GM18867 (cell line): Measurements from ENCODE around the gene ANKRD34A.

Experiments used
- ATAC-seq: cut with Tn5 transposase; IDR thresholded peaks from one replicate; pipeline ENCODE4 v1.9.1; 2021; ENCODE audit warnings: mild to moderate bottlenecking, moderate library complexity; ENCODE audit not compliant: unreplicated experiment

ANKRD34A gene

DNA sequence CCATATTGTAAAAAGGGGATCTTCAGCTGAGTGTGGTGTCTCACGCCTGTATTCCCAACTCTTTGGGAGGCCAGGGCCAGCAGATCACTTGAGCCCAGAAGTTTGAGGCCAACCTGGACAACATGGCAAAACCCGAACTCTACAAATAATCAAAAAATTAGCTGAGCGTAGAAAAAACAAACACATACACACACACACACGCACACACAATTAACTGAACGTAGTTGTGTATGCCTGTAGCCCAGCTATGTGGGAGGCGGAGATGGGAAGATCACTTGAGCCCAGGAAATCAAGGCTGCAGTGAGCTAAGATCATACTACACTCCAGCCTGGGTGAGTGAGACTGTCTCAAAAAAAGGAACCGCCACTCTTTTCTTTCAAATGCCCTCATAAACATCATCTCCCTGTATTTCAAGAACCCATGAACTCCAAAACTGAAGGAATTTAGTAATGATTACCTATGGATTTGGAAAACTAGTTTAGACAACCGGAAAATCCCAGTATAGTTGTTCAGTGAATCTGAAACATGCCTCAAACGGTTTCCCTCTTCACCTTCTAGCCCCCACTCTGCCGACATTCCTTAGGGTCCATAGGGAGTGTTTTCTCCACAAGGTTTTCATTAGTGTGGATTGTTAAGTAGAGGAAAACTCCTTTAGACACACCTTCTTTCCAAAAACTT is 27.5 kb upstream of the ANKRD34A start:
- ATAC-seq, result no peak

DNA sequence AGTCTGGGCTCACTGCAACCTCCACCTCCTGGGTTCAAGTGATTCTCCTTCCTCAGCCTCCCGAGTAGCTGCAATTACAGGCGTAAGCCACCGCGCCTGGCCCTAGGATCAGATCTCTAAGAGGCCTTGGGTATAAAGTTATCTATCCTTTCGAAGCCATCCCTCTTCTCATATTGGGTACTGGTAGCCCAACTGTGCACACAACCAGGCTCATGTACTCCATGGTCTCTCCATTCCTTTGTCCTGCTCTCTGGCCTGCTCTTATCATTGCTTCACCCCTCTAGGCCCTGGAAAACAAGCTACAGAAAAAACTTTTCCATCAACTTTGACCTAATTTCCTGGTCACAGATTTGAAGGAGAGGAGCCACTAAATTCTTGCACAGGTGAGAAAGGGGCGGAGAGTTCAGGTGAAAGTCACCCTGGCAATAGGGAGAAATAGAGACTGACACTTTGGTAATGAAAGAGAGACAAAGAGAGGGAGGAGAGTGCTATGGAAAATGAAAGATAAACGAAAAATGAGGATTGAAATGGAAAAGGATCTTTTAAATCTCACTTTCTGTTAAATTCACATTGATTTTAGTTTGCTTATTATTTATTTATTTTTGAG is 26.0 kb upstream of the ANKRD34A start:
- no peak for ATAC-seq

DNA sequence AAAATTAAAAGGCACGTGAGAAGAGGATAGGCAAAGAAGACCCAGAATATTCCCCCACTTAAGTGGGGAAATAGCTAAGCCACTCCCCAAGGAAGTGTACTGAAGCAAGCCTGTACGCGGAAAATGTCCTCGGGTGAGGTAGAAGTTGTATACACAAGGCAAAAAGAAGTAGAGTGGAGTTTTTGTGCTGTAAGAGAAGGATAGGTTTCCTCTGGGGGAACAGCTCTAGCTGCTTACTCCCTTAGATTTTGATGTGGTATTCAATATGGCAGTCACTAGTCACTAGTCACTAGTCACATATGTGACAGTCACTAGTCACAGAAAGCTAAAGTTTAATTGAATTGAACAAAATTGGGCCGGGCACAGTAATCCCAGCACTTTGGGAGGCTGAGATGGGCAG is 24.4 kb upstream of the ANKRD34A start:
- ATAC-seq, result no peak

- ATAC-seq, result no peak
These were observed 23.6 kb upstream of the ANKRD34A start for GRCh38 chr1:145987926-145988325.

GRCh38 chr1:145986551-145986950 is 22.2 kb upstream of the ANKRD34A start:
- no peak for ATAC-seq

DNA sequence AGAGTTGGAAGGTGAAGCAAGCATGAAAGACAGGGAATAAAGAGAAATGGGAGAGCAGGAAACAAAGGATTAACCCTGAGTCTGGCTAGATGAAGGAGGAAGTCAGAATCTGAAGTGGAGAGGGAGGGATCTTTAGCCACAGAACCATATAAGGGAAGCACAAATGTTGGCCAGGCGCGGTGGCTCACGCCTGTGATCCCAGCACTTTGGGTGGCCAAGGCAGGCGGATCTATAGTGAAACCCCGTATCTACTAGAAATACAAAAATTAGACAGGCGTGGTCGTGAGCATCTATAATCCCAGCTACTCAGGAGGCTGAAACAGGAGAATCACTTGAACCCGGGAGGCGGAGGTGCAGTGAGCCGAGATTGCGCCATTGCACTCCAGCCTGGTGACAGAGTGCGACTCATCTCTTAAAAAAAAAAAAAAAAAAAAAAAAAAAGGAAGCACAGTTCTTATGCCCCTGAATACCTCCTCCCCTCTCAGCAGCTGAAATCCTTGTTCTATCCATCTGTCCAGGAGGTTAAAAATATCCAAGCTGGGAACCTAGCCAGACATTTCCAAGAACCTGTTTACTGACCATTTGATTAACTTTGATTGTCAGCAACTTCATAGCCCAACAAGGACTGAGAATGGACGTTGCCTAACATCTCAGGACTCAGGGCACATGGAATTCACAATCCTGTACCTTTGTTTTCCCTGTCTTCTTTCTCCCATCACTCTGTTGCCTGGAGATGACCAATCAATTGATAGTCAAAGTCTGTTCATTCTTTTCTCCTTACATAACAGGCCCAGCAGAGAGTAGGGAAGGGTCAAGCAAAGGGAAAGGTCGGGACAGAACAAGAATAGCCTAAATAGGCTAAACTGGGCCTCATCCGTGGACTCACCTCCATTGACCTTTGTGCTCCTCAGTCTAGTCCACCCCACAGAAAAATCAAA is 21.4 kb upstream of the ANKRD34A start:
- no peak for ATAC-seq

DNA sequence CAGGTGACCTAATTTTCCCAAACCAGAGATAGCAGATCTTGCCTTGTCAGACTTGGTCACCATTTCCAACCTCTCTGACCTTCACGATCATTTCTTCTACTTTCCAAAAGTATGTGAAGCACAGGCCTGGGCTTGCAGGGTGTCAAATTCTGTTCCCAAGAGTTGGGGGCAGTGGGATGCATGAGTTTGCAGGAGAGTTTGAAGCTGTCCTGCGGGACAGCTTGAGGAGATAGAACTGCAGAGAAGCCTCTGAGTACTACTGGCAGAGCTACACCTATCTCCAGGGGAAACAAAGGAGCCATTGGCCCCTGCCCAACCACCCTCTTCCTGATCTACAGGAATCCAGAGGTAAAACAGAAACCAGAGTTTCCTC is 20.7 kb upstream of the ANKRD34A start:
- no peak for ATAC-seq

- ATAC-seq, result no peak
These were observed 19.8 kb upstream of the ANKRD34A start for GRCh38 chr1:145983960-145984830.

GRCh38 chr1:145983206-145983675 is 18.9 kb upstream of the ANKRD34A start:
- no peak for ATAC-seq

DNA sequence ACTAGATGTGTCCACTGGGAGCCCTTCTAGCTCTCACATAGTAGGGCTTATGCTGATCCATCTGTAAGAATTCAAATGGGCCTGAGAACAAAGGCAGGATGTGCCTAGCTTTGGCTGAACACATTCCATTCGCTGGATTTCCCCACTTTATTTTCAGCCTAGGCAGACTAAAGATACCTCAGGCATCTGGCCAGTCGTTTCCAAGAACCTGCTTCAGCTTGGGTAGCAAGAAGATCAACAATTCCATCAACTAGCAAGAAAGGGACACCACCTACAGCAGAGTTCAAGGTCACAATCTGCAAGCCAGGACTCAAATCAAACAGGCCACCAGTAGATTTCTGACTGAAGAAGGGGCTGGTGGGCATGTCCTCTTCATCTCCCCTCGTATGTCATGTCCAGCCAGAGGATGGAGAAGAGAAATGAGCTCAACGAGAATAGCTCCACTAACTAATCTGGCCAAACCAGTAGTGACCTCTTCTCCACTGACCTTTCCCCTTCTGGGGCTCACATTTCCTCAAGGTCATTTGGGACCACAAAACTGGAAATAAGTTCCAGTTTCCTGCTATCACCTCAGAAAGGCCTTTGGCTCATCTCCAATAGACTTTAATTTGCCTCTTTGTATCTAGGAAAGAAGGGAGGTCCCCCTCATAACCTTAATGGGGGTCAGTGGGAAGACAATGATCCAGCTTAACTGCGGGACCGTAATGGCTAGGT is 17.8 kb upstream of the ANKRD34A start:
- ATAC-seq, result no peak

GRCh38 chr1:145980457-145980994 is 16.2 kb upstream of the ANKRD34A start:
- ATAC-seq, result no peak

DNA sequence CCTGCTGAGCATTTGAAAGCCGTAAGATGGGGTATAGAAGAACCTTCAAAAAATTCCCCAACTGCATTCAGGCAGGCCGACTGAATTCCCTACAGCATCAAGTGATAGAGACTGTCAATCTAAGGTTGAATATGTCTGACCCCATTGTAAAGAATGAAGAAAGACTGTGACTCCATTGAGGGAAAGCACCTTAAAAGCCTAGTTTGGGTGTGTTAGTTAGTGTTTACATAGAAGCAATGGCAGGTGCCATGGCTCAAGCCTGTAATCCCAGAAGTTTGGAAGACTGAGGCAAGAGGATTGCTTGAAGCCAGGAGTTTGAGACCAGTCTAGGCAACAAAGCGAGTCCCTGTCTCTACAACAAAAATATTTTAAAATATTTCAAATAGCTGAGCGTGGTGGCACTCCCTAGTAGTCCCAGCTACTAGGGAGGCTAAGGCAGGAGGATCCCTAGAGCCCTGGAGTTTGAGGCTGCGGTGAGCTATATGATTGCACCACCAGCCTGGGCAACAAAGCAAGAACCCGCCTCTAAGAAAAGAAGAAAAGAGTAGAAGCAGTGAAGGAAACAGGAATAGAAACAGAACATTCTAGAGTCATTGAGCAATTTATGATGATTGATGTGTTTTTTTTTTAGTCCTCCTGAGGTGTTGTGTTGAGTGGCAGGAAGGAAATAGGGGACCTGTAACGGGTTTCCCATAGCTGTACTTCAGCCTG is 15.5 kb upstream of the ANKRD34A start:
- peak; percentile 30 for ATAC-seq

- ATAC-seq, result peak; percentile 87
These were observed 14.7 kb upstream of the ANKRD34A start for GRCh38 chr1:145978854-145979745.

GRCh38 chr1:145978471-145978853 is 14.1 kb upstream of the ANKRD34A start:
- no peak for ATAC-seq

DNA sequence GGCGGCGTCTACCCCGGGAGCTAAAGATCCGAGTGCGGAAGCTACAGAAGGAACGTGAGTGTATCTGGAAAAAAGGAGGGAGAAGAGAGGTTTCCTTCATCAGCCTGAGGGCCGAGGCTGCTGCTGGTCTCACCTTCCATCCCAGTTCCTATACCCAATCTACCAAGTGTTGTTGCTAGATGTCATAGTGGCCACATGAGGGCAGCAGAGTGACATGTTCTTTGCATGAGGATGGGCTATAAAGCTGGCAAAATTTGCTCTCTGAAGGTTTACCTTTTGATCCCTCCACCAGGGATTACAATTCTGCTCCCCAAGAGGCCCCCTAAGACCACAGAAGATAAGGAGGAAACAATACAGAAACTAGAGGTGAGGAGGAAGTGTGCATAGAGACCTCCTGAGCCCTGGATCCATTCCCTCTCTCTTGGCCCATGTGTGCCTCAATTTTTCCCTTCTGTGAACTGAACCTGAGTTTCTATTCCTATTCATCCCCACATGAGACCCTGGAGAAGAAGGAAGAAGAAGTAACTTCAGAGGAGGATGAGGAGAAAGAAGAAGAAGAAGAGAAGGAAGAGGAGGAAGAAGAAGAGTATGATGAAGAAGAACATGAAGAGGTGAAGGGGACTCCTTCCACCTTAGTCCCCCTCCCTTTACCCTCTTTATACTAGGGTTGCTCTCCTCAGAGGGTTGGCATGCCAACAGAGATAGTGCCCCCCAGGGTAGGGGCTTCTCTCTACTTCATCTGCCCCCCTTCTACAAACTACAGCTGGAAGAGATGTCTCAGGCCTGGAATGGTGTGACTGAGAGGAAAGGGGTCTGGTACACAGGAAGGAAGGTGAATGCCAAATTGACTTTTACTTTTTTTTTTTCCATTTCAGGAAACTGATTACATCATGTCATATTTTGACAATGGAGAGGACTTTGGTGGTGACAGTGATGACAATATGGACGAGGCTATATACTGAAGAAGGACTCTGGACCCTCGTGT is 13.4 kb upstream of the ANKRD34A start:
- ATAC-seq, result no peak

- no peak for ATAC-seq
These were observed 12.6 kb upstream of the ANKRD34A start for GRCh38 chr1:145977016-145977415.

DNA sequence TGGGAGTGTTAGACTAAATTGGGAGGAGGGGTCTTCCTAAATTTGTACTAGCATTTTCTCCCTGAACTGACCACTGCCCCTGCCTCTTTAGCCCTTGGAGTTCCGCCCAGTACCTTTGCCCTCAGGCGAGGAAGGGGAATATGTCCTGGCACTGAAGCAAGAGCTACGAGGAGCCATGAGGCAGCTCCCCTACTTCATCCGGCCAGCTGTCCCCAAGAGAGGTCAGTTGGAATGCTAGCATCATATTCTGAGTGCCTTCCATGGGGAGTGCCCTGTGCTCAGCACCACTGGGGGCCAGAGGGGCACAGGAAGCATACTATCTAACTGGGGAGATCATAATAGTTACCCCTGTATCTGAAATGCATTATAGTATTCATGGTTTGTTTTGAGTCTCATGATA is 10.8 kb upstream of the ANKRD34A start:
- no peak for ATAC-seq
